Measurements from ENCODE around the gene TPP1.

TPP1 gene

GRCh38 chr11:6563667-6564066 lies 55.6 kb downstream of the TPP1 start:
- DNase-seq (ENCODE audit: low read depth, low spot score): no peak

- DNase-seq (ENCODE audit: low read depth, low spot score): no peak
Observed at GRCh38 chr11:6563121-6563619, 56.1 kb downstream of the TPP1 start.

All from brain pericyte (primary cell).